Mesodermal cell (in vitro differentiated cells): ENCODE measurements around the gene AEBP1.
A peak's percentile ranks its signal among the peaks of the same experiment; 100 is the strongest.

Experiments used
- H3K27ac ChIP-seq: 2 replicates; pipeline ENCODE4 v1.7.0; 2013; ENCODE audit warnings: mild to moderate bottlenecking, low read depth, low read length, moderate library complexity; ENCODE audit not compliant: severe bottlenecking
- H3K36me3 ChIP-seq: 2 replicates; pipeline ENCODE4 v1.7.1; 2013; ENCODE audit warnings: mild to moderate bottlenecking, low read length, moderate library complexity; ENCODE audit not compliant: control insufficient read depth, insufficient read depth
- H3K4me1 ChIP-seq: one replicate; pipeline ENCODE4 v1.7.1; 2013; ENCODE audit warnings: mild to moderate bottlenecking, low read length; ENCODE audit not compliant: insufficient read depth, control insufficient read depth, poor library complexity, severe bottlenecking
- H3K4me3 ChIP-seq: 2 replicates; pipeline ENCODE4 v1.7.0; 2013; ENCODE audit warnings: low read length, control low read depth, mild to moderate bottlenecking; ENCODE audit not compliant: insufficient read depth, poor library complexity, severe bottlenecking; ENCODE audit errors: extremely low read depth
- H3K9me3 ChIP-seq: 2 replicates; pipeline ENCODE4 v1.7.1; 2013; ENCODE audit warnings: mild to moderate bottlenecking, low read length, moderate library complexity; ENCODE audit not compliant: control insufficient read depth
- WGBS, 2 experiments: methylation state at CpG; one replicate each; pipeline ENCODE4 v1.1.5; 2013; ENCODE audit warnings: missing lambda C conversion rate in 2 of 2; ENCODE audit not compliant: insufficient coverage in 2 of 2; 5-methylcytosine and 5-hydroxymethylcytosine counted together

The AEBP1 gene

DNA sequence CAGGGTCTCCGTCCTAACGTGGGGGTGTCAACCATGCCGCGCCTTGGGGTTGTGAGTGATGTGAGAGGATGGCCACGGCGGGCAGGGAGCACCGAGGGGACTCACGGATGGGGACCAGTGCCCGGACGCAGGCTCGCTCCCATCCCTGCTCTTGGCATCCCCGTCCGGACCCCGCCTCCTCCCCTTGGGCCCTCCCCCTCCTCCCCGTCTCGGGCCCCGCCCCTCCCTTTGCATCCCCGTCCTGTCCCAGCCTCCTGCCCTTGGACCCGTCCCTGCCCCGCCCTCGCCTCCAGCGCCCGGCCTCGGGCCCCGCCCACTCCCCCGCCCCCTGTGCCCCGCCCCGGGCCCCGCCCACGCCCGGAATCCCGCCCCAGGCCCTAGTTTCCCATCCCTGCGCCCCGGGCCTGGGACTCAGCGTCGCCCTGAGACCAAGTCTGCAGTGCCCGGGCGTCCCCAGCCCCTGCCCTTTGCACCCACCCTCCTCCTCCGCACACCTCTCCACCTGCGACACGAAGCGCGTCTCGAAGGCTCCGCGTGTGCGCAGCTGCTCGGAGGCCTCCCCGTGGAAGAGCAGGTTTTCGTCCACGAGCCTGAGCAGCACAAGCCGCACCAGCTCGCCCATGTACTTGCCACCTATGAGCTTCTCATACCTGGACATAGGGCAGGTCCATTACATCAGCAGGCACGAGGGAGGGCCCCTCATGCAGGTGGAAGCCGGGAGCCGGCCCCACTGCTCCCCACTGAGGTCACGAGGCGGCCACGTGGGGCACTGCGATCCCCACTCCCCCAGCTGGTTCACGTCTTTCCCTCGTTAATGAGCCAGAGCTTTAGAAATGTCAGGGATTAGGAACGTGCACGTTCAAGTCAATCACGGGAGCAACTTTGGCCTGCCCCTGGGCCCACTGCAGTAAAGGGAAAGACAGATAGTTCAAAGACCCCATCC, 42.1 kb downstream of the AEBP1 start:
- Histone ChIP-seq H3K9me3 (no peaks in the 10 kb centered on the region), H3K4me3 (peak overlapping the region; percentile 29), H3K27ac (peak overlapping the region; percentile 16), H3K4me1 (peaks cover 8% of the 10 kb centered on the region), H3K36me3 (no peaks in the 10 kb centered on the region)
- WGBS, 2 experiments: 63% methylated on average over 36 of the region's 65 CpGs

GRCh38 chr7:44147026-44147991, 43.2 kb downstream of the AEBP1 start:
- H3K36me3 ChIP-seq: no peaks in the 10 kb centered on the region
- H3K4me1 ChIP-seq: peaks cover 2% of the 10 kb centered on the region
- peak overlapping the region; percentile 16 for H3K27ac ChIP-seq
- no peak overlapping the region for H3K4me3 ChIP-seq
- 78 to 81% methylated on average over 22 to 24 of the region's 33 CpGs for WGBS, 2 experiments
- no peaks in the 10 kb centered on the region for H3K9me3 ChIP-seq

DNA sequence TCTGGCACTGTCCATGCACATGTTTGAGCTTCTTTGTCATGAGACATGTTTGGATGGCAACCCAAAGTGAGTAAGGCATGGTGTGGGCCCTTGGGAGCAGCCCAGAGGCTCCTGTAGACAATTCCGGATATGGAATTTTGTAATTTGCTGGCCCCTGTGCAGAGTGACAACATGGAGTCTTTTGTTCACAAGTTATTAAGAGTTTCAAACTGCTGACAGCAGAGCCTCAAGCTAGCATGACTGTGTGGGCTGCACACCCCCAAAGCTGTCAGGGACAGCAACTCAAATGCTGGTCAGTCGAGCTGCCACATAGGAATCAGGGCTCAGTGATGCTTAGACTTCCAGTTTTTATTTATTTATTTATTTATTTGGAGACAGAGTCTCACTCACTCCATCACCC, 44.0 kb downstream of the AEBP1 start:
- Histone ChIP-seq H3K27ac (no peak overlapping the region), H3K36me3 (no peaks in the 10 kb centered on the region), H3K4me3 (no peak overlapping the region), H3K9me3 (no peaks in the 10 kb centered on the region), H3K4me1 (peaks cover 2% of the 10 kb centered on the region)
- 86 to 100% methylated on average over 1 to 2 of the region's 2 CpGs for WGBS, 2 experiments

GRCh38 chr7:44148961-44149536, 44.9 kb downstream of the AEBP1 start:
- no peaks in the 10 kb centered on the region for H3K9me3 ChIP-seq
- H3K4me1 ChIP-seq: peaks cover 2% of the 10 kb centered on the region
- H3K4me3 ChIP-seq: no peak overlapping the region
- no peaks in the 10 kb centered on the region for H3K36me3 ChIP-seq
- no peak overlapping the region for H3K27ac ChIP-seq
- 82 to 92% methylated on average over 7 to 9 of the region's 9 CpGs for WGBS, 2 experiments

GRCh38 chr7:44149571-44150465, 45.7 kb downstream of the AEBP1 start:
- Histone ChIP-seq H3K36me3 (no peaks in the 10 kb centered on the region), H3K9me3 (no peaks in the 10 kb centered on the region), H3K27ac (no peak overlapping the region), H3K4me1 (peaks cover 2% of the 10 kb centered on the region), H3K4me3 (no peak overlapping the region)
- WGBS, 2 experiments: 88 to 94% methylated on average over 13 of the region's 18 CpGs

DNA sequence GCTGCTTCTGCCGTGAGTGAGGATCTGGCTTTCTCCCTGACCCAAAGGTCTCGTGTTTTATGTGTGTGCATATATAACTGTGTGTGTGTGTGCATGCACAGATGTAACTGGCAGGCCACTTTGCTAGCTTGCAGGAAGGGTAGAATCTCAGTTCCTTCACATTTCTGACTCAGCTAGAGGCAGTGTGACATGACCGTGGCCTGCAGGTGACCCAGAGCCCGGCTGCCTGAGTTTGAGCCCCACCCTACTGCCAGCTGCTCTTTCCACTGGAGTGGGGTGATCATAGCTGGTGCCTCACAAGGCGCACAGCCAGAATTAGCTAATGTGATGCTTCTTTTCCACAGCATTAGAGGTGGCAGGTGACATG, 46.3 kb downstream of the AEBP1 start:
- H3K36me3 ChIP-seq: no peaks in the 10 kb centered on the region
- no peak overlapping the region for H3K27ac ChIP-seq
- H3K4me3 ChIP-seq: no peak overlapping the region
- 85 to 100% methylated on average over 3 to 4 of the region's 5 CpGs for WGBS, 2 experiments
- H3K9me3 ChIP-seq: no peaks in the 10 kb centered on the region
- H3K4me1 ChIP-seq: peaks cover 2% of the 10 kb centered on the region

GRCh38 chr7:44150966-44151941, 47.1 kb downstream of the AEBP1 start:
- H3K9me3 ChIP-seq: no peaks in the 10 kb centered on the region
- peaks cover 2% of the 10 kb centered on the region for H3K4me1 ChIP-seq
- no peak overlapping the region for H3K27ac ChIP-seq
- 84 to 86% methylated on average over 14 to 16 of the region's 16 CpGs for WGBS, 2 experiments
- H3K4me3 ChIP-seq: no peak overlapping the region
- no peaks in the 10 kb centered on the region for H3K36me3 ChIP-seq

GRCh38 chr7:44151956-44152355, 47.8 kb downstream of the AEBP1 start:
- Histone ChIP-seq H3K36me3 (no peaks in the 10 kb centered on the region), H3K27ac (no peak overlapping the region), H3K4me3 (no peak overlapping the region), H3K9me3 (no peaks in the 10 kb centered on the region), H3K4me1 (no peaks in the 10 kb centered on the region)
- WGBS, 2 experiments: 97% methylated on average over 5 to 9 of the region's 9 CpGs
